Left lung (tissue), 10 donors: ENCODE measurements around the gene QPCTL. TPM values are rescaled to one million over a fixed set of nuclear protein-coding genes. Genes with fewer than 3 reads are reported as not detected.
"Not testable (repeated sequence)": the region's sequence is repeated elsewhere in the genome, so short reads cannot be mapped to it uniquely, and the experiment has no call there.

Experiments
- ATAC-seq: fragments of 200-7000 bp; cut with Tn5 transposase; one replicate; pipeline ENCODE4 v1.9.1; 2020; ENCODE audit warnings: moderate library complexity
- DNase-seq, 4 donors: peaks; one replicate each; pipeline ENCODE4 v3.0.0-alpha.2; 2013 to 2020
- H3K27ac ChIP-seq, 2 donors: fragments of 200-600 bp; sonication (generic) in 1 of 2; one replicate each; pipeline versions ENCODE4 v1.5.0 to v1.8.0; 2020 to 2021
- H3K27me3 ChIP-seq, 2 donors: fragments of 200-600 bp; sonication (generic) in 1 of 2; one replicate each; pipeline versions ENCODE4 v1.5.0 to v1.8.0; 2020 to 2021
- H3K36me3 ChIP-seq, 2 donors: fragments of 200-600 bp; sonication (generic) in 1 of 2; one replicate each; pipeline versions ENCODE4 v1.5.0 to v1.8.0; 2020 to 2021
- H3K4me1 ChIP-seq, 2 donors: fragments of 200-600 bp; one replicate each; pipeline ENCODE4 v1.8.0; 2021
- H3K4me3 ChIP-seq, 2 donors: fragments of 200-600 bp; sonication (generic) in 1 of 2; one replicate each; pipeline versions ENCODE4 v1.5.0 to v1.8.0; 2020 to 2021; ENCODE audit warnings: mild to moderate bottlenecking in 1 of 2
- H3K9me3 ChIP-seq, 2 donors: fragments of 200-600 bp; sonication (generic) in 1 of 2; one replicate each; pipeline versions ENCODE4 v1.5.0 to v1.8.0; 2020 to 2021
- CTCF ChIP-seq, 2 donors: fragments of 200-600 bp; sonication (generic) in 1 of 2; IDR thresholded peaks; one replicate each; pipeline versions ENCODE4 v1.5.0 to v1.8.0; 2021; ENCODE audit warnings: antibody characterized with exemption in 2 of 2
- intact Hi-C, 2 donors: fragments of 100-400 bp; cut with DNase I; formaldehyde crosslinking; loops; one replicate each; pipeline versions ENCODE4 v1.11.2 to v1.14.2; 2022
- microRNA-seq, 2 donors: library from miRNA; unstranded; fragments of <30 nt; microRNA quantifications; one replicate each; pipeline ENCODE4, GENCODE V29; 2019
- polyA plus RNA-seq, 6 donors: library from polyadenylated mRNA; unstranded; fragments of 120-200 nt; gene quantifications; one replicate each; pipeline ENCODE4 v1.2.1, GENCODE V29; 2013; ENCODE audit not compliant: insufficient read length in 6 of 6
- total RNA-seq, 2 donors: library from RNA; stranded (reverse); fragmentation: NEBNext Ultra II Directional; extraction: Animal tissue kit (Norgen Biotek cat#: 25700); gene quantifications; one replicate each; pipeline ENCODE4 v1.2.1, GENCODE V29; 2021
- donor health status: DM: no; HTN: yes; CAD: no.
- donor health status: DM: no; HTN: no; CAD: no.

QPCTL gene
- total and polyA plus RNA-seq, 8 donors: 7.7 to 13.3 (median 9.5) TPM

GRCh38 chr19:45747513-45747912 lies 55.0 kb downstream of the QPCTL start:
- intact Hi-C loops: no loop called here
- ATAC-seq (no peak), DNase-seq (no peak)
- Histone ChIP-seq H3K27ac (no peak overlapping the region), H3K27me3 (peaks cover 0 to 27% of the 10 kb centered on the region in 2 donors), H3K4me1 (no peaks in the 10 kb centered on the region), H3K36me3 (no peaks in the 10 kb centered on the region), H3K9me3 (no peaks in the 10 kb centered on the region), H3K4me3 (no peak overlapping the region)
- TF ChIP-seq CTCF (IDR thresholded peaks at IDR 0.05): no peak

GRCh38 chr19:45751483-45751882 lies 59.0 kb downstream of the QPCTL start:
- DNase-seq, intact Hi-C loops, H3K4me3 ChIP-seq, H3K36me3 ChIP-seq, H3K4me1 ChIP-seq, H3K27ac ChIP-seq, H3K9me3 ChIP-seq, ATAC-seq, H3K27me3 ChIP-seq: not testable (repeated sequence)

GRCh38 chr19:45752639-45753038 lies 60.2 kb downstream of the QPCTL start:
- DNase-seq: no peak
- Histone ChIP-seq H3K4me3 (no peak overlapping the region), H3K36me3 (no peaks in the 10 kb centered on the region), H3K4me1 (no peaks in the 10 kb centered on the region), H3K27me3 (peaks cover 0 to 6% of the 10 kb centered on the region in 2 donors), H3K27ac (no peak overlapping the region), H3K9me3 (no peaks in the 10 kb centered on the region)
- intact Hi-C loops: no loop called here
- no peak for TF ChIP-seq CTCF (IDR thresholded peaks at IDR 0.05)
- ATAC-seq: no peak

- no peak for DNase-seq
- Histone ChIP-seq H3K4me3 (no peak overlapping the region), H3K27ac (no peak overlapping the region), H3K27me3 (peaks cover 0 to 6% of the 10 kb centered on the region in 2 donors), H3K36me3 (no peaks in the 10 kb centered on the region), H3K9me3 (no peaks in the 10 kb centered on the region), H3K4me1 (no peaks in the 10 kb centered on the region)
- intact Hi-C loops: no loop called here
- no peak for ATAC-seq
- no peak for TF ChIP-seq CTCF (IDR thresholded peaks at IDR 0.05)
These were observed 61.1 kb downstream of the QPCTL start for GRCh38 chr19:45753548-45753947.

Small RNA genes lying within 50 kb of the gene (microRNA-seq; reads per million reads assigned to microRNA genes)
- gene MIR642A (0 reads per million in 2 donors), gene MIR642B (0 reads per million in 2 donors)

Other genes starting within 250 kb of the QPCTL start
- 10 to 100 TPM in 1 of 2 donors, 1 to 10 TPM in 1; 7.1 to 20.4 TPM for gene FOSB, start 224.7 kb upstream of the QPCTL start, total RNA-seq
- 100 to 1,000 TPM in 5 of 6 donors, 1 to 10 TPM in 1; 5.7 to 766 (median 199) TPM for gene FOSB, start 224.7 kb upstream of the QPCTL start, polyA plus RNA-seq
- 10 to 100 TPM in 1 of 2 donors, 1 to 10 TPM in 1; 9.4 to 16.7 TPM for gene RTN2, start 195.6 kb upstream of the QPCTL start, total RNA-seq
- 10 to 100 TPM in 4 of 6 donors, 1 to 10 TPM in 2; 6.6 to 17.9 (median 13.5) TPM for gene RTN2, start 195.6 kb upstream of the QPCTL start, polyA plus RNA-seq
- 1 to 10 TPM in 1 of 2 donors, under 1 TPM in 1; 0.47 to 2.1 TPM for gene PPM1N, start 194.2 kb upstream of the QPCTL start, total RNA-seq
- gene PPM1N, start 194.2 kb upstream of the QPCTL start, polyA plus RNA-seq: under 1 TPM; 0.17 to 0.60 (median 0.29) TPM
- 100 to 1,000 TPM; 109 to 220 TPM for gene VASP, start 185.2 kb upstream of the QPCTL start, total RNA-seq
- 10 to 100 TPM; 49.5 to 62.2 (median 54.6) TPM for gene VASP, start 185.2 kb upstream of the QPCTL start, polyA plus RNA-seq
- 10 to 100 TPM; 14.9 to 17.9 TPM for gene OPA3, start 107.9 kb upstream of the QPCTL start, total RNA-seq
- 1 to 10 TPM; 4.8 to 9.4 (median 7.0) TPM for gene OPA3, start 107.9 kb upstream of the QPCTL start, polyA plus RNA-seq
- gene GPR4, start 90.5 kb upstream of the QPCTL start, total RNA-seq: 1 to 10 TPM; 4.5 to 9.5 TPM
- 1 to 10 TPM; 2.4 to 5.6 (median 4.0) TPM for gene GPR4, start 90.5 kb upstream of the QPCTL start, polyA plus RNA-seq
- gene EML2, start 53.3 kb upstream of the QPCTL start, total RNA-seq: 10 to 100 TPM; 54.2 to 76.4 TPM
- 10 to 100 TPM; 21.8 to 31.7 (median 27.2) TPM for gene EML2, start 53.3 kb upstream of the QPCTL start, polyA plus RNA-seq
- 1 to 10 TPM; 5.4 to 5.7 TPM for gene GIPR, start 24.4 kb upstream of the QPCTL start, total RNA-seq
- 1 to 10 TPM; 2.8 to 9.7 (median 4.9) TPM for gene GIPR, start 24.4 kb upstream of the QPCTL start, polyA plus RNA-seq
- gene SNRPD2, start 713 bp upstream of the QPCTL start, total RNA-seq: 100 to 1,000 TPM; 276 to 306 TPM
- 100 to 1,000 TPM; 311 to 392 (median 345) TPM for gene SNRPD2, start 713 bp upstream of the QPCTL start, polyA plus RNA-seq
- gene FBXO46, start 38.2 kb downstream of the QPCTL start, total RNA-seq: 10 to 100 TPM; 16.6 to 18.4 TPM
- 10 to 100 TPM; 12.6 to 19.2 (median 16.8) TPM for gene FBXO46, start 38.2 kb downstream of the QPCTL start, polyA plus RNA-seq
- not detected for gene MEIOSIN, start 40.8 kb downstream of the QPCTL start, total RNA-seq
- gene MEIOSIN, start 40.8 kb downstream of the QPCTL start, polyA plus RNA-seq: not detected
- gene SIX5, start 76.6 kb downstream of the QPCTL start, total RNA-seq: 10 to 100 TPM; 14.0 to 21.7 TPM
- 10 to 100 TPM; 11.5 to 25.0 (median 20.5) TPM for gene SIX5, start 76.6 kb downstream of the QPCTL start, polyA plus RNA-seq
- 10 to 100 TPM; 44.6 to 50.0 TPM for gene DMPK, start 89.8 kb downstream of the QPCTL start, total RNA-seq
- gene DMPK, start 89.8 kb downstream of the QPCTL start, polyA plus RNA-seq: 10 to 100 TPM; 55.3 to 81.7 (median 62.0) TPM
- gene DMWD, start 100.2 kb downstream of the QPCTL start, total RNA-seq: 10 to 100 TPM; 49.0 to 49.3 TPM
- gene DMWD, start 100.2 kb downstream of the QPCTL start, polyA plus RNA-seq: 10 to 100 TPM; 29.6 to 51.4 (median 33.2) TPM
- gene RSPH6A, start 122.6 kb downstream of the QPCTL start, total RNA-seq: under 1 TPM in 1 of 2 donors, not detected in 1; 0.13 TPM
- under 1 TPM in 1 of 6 donors, not detected in 5; 0.09 TPM for gene RSPH6A, start 122.6 kb downstream of the QPCTL start, polyA plus RNA-seq
- gene SYMPK, start 170.5 kb downstream of the QPCTL start, total RNA-seq: 10 to 100 TPM; 69.0 to 69.3 TPM
- gene SYMPK, start 170.5 kb downstream of the QPCTL start, polyA plus RNA-seq: 10 to 100 TPM; 65.6 to 77.6 (median 68.7) TPM
- 1 to 10 TPM in 1 of 2 donors, under 1 TPM in 1; 0.45 to 1.6 TPM for gene FOXA3, start 171.7 kb downstream of the QPCTL start, total RNA-seq
- 1 to 10 TPM; 1.1 to 3.1 (median 1.6) TPM for gene FOXA3, start 171.7 kb downstream of the QPCTL start, polyA plus RNA-seq
- gene IRF2BP1, start 193.5 kb downstream of the QPCTL start, total RNA-seq: 10 to 100 TPM; 18.0 to 20.3 TPM
- 10 to 100 TPM; 13.7 to 24.7 (median 19.5) TPM for gene IRF2BP1, start 193.5 kb downstream of the QPCTL start, polyA plus RNA-seq
- 1 to 10 TPM; 7.2 to 8.7 TPM for gene MYPOP, start 209.9 kb downstream of the QPCTL start, total RNA-seq
- gene MYPOP, start 209.9 kb downstream of the QPCTL start, polyA plus RNA-seq: 1 to 10 TPM; 3.6 to 6.9 (median 4.8) TPM
- gene NANOS2, start 222.1 kb downstream of the QPCTL start, total RNA-seq: not detected
- not detected for gene NANOS2, start 222.1 kb downstream of the QPCTL start, polyA plus RNA-seq